Measurements from ENCODE around the gene NFIC.

NFIC gene

GRCh38 chr19:3360421-3361383 lies 5.7 kb upstream of the NFIC start:
- no peak for FAIRE-seq

- no peak for FAIRE-seq
These were observed 4.8 kb upstream of the NFIC start for GRCh38 chr19:3361384-3362216.

- FAIRE-seq, result no peak
These were observed 4.0 kb upstream of the NFIC start for GRCh38 chr19:3362217-3362906.

DNA sequence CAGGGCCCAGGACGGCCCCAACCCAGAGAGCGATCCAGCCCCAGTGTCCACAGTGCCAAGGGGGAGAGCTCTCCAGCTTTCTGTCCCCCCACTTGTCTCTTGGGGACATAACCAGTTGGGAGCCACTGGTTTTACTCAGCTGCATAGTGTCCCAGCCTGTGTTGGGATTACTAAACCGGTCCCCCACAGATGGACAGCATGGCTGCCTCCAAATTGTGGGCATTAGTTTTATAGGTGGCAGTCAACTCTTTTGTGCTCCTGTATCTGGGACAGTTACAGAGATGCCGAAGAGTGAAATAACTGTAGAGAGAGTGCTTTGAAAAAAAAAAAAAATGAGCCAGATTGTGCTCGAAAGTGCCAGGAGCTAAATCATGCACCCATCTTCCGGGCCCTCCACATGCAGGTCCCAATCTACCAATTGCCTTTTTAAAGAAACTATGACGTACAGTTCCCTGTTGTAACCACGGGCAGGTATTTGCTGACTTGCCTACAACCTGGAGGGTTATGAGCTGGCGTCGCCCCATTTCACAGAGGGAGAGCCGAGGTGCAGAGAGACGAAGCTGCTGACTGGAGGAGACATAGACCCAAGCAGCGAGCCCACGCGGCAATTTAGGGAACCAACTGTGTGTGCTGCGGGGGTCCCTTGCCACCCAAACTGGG lies 2.4 kb upstream of the NFIC start:
- peak; percentile 66 for FAIRE-seq

DNA sequence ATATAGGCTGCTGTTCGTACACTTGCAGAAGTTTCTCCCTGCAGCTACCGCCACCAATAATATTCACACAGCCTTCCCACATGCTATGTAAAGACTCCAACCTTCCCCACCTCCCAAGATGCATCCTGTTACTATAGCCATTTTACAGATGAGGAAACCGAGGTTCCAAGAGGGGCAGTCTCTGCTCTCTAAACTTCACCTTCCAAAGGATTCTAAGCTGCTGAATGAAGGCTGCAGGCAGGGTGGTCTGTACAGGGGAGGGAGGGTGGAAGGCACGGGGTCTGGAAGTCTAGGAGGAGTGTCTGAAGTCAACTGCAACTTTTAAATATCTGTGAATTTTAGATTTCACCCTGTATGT lies 1.9 kb upstream of the NFIC start:
- FAIRE-seq, result no peak

- FAIRE-seq, result no peak
These were observed 1.1 kb upstream of the NFIC start for GRCh38 chr19:3365093-3365835.

- no peak for FAIRE-seq
These were observed 607 bp downstream of the NFIC start for GRCh38 chr19:3366753-3367627.

DNA sequence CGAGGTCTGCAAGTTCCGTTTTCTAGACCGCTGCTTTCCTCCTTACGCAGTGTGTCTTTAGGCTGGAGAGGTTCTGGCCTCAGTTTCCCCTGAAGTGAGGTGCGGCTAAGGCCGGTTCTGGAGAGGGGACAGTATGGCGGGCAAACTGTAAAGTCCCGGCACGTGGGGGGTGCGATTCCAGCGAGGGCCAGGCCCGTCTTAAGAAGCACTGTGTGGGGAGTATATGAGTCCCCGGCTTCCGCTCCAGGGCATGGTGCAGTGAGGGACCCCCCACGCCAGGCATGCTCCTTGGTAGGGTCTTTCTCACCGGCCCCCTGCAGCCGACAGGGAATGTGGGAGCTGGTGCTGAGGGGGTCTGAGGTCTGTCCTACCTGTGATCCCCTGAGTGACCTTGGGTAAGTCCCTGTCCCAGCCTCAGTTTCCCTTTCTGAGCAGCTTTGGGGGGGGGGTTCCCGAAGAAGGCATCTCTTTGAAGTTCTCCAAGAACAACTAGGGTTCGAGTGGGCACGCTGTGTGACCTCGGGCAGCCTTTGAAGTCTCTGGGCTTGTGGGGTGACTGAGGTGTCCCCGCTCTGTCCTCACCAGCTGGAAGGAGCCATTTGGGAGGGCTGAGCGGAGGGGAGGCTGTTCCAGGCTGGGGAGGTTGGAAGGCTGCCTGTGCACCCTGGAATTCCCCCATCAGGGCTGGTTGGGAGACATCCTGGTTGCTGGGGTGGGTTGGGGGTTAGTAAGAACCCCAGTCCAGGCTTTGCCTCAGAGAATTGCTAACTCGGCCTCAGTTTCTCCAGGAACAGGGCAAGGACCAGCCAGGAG lies 1.5 kb downstream of the NFIC start:
- FAIRE-seq, result no peak

GRCh38 chr19:3368441-3368795 lies 2.0 kb downstream of the NFIC start:
- FAIRE-seq, result no peak

DNA sequence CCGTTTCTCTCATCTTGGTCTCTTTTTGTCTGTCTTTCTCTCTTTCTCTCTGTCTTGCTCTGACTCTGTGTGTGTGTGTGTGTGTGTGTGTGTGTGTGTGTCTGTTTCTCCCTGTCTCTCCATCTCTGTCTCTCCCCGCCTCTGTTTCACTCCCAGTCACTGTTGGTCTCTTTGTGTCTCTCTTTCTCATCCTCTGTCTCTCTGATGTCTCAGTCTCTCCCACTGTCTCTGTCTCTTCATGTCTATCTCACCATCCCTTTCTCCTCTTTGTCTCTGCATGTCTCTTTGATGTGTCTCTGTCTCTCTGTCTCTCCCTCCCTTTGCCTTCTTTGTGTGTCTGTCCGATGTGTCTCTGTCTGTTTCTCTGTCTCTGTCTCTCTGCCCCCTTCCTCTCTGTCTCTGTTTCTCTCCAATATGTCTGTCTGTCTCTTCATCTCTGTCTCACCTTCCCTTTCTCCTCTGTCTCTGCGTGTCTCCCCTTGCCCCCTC lies 2.5 kb downstream of the NFIC start:
- FAIRE-seq, result no peak

DNA sequence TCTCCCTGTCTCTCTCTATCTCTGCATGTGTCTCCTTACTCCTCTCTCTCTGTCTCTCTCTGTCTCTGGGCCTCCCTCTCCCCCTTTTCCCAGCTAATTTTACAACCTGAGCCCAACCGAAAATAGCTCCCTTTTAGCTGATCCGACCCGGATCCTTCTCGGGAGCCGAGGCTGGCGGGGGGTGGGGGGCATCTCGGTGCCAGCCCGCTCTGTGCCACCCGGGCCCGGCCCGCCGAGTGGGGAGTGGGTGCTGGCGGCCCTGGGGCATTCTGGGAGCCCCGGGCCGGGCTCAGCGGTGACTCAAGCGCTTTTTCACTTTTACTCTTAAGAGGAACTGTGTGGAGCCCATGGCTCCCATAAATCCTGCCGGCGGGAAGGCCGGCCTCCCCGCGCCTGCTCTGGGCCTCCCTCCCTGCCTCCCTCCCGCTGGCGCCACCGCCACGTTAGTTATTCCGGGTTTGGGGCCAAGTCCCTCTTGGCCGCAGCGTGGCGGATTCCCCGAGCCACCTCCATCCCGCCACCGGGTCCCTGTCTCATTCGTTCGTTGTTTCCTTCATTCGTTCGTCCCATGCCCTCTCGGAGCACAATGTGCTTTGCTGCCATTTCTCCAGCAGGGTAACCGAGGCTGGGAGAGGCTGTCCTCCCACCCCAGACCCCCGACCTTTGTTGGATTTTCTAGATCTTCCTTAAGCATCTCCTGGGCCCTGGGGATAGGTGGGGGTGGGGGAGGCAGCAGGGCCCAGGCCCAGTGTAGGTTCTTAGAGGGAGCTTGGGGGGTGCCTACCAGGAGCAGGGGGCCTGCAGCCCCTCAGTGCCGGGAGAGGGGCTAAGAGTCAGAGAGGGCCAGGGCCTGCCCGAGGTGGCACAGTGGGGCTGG lies 3.2 kb downstream of the NFIC start:
- FAIRE-seq, result no peak

- FAIRE-seq, result no peak
These were observed 3.9 kb downstream of the NFIC start for GRCh38 chr19:3370214-3370720.

DNA sequence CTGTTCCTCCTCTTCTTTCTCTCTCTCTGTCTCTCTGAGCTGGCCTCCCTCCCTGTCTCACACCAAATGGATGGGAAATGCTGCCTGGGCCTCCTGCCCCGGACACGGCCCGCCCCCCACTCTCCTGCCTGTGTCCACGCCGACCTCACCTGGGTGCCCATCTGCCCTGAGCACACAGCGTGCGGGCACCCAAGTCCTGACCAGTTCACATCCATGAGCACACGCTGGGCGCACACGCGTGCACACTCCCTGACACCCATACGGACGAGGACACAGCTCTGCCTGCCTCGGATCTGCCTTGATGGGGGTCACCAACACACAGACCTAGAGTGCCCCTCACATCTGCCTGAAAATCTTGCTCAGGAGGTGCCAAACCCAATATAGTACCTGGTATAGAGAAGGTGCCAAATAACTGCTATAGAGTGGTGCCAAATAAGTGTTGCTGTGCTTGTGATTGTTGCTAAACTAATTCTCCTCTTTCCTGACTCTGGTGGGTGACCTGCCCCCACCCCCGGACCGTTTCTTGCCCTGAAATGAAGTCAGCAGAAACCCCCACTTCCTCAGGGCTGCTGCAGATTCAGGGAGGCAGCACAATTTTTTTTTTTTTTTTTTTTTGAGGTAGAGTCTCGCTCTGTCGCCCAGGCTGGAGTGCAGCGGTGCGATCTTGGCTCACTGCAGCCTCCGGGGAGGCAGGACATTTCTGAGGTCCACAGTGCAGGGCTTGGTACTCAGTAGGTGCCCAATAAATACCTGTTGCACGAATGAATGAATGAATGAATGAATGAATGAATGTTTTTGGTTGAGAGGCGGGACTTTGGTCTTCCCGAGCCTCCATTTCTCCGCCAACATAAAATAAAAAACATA lies 4.6 kb downstream of the NFIC start:
- FAIRE-seq, result no peak

DNA sequence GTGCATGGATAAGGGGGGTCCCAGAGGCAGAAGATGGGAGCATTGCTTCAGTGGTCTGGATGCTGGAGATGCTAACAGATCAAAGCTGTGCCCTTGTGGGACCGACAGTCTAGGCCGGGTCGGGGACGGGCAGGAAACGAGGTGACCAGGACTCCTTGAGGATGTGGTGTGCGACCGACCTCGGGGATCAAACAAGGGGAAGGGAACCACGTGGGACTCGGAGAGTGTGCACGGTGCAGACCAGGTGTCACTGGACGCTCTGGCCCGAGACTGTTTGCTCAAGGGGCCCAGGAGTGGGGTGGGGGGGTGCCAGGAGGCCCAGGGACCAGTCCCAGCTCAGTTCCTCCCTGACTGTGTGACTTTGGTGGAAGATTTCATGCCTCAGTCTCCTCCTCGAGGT lies 6.0 kb downstream of the NFIC start:
- FAIRE-seq, result no peak

- no peak for FAIRE-seq
These were observed 7.6 kb downstream of the NFIC start for GRCh38 chr19:3373971-3374368.

DNA sequence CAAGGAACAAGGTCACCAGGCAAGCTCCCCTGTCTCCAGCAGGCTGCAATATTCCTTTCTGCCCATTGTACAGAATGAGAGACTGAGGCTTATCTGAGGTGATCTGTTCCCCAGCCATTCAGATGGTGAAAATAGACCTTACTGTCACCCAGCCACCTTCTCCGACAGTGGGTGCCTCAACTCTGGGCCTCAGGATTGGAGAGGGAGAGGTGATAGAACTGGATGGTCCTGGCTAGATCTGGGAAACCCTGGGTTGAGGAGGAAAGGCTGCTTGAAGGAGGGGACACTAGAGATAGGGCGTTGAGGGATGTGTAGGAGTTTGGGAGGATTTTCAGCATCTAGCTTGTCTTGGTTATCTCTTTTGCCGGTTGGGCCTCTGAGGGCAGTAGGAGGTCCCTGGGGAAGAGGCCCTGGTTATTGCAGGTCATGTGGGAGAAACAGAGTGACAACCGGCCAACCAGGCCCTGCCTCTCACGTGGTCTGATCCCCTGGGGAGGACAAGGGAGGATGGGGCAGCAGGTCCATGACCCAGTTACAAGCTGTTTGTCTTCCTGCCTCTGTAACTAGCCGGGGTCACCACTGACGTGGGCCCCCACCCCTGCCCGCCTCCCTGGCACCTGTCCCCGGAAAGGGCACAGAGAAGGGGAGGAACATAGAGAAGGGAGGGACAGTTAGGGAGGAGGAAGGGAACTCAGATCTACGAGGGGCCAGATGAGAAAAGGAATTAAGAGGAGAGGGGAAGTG lies 8.2 kb downstream of the NFIC start:
- FAIRE-seq, result no peak
